Adipocyte (in vitro differentiated cells): ENCODE measurements around the gene ASB8.

Experiments used
- DNase-seq: peaks from one replicate; pipeline ENCODE4 v3.0.0-alpha.2; 2015; ENCODE audit warnings: low read depth
- H3K27me3 ChIP-seq: replicated peaks from 2 replicates; pipeline ENCODE4 v1.7.0; 2013; ENCODE audit warnings: mild to moderate bottlenecking, low read length, moderate library complexity; ENCODE audit not compliant: control insufficient read depth, insufficient read depth
- H3K36me3 ChIP-seq: 2 replicates; pipeline ENCODE4 v1.7.0; 2013; ENCODE audit warnings: low read length, mild to moderate bottlenecking, moderate library complexity; ENCODE audit not compliant: control insufficient read depth, insufficient read depth, severe bottlenecking
- H3K4me1 ChIP-seq: 2 replicates; pipeline ENCODE4 v1.7.0; 2013; ENCODE audit warnings: mild to moderate bottlenecking, low read length, moderate library complexity; ENCODE audit not compliant: control insufficient read depth, insufficient read depth
- H3K4me3 ChIP-seq: 2 replicates; pipeline ENCODE4 v1.7.0; 2013; ENCODE audit warnings: mild to moderate bottlenecking, low read length, moderate library complexity
- H3K9ac ChIP-seq: 2 replicates; pipeline ENCODE4 v1.7.0; 2013; ENCODE audit warnings: mild to moderate bottlenecking, low read length, moderate library complexity
- H3K9me3 ChIP-seq: 2 replicates; pipeline ENCODE4 v1.7.0; 2013; ENCODE audit warnings: mild to moderate bottlenecking, low read length, moderate library complexity; ENCODE audit not compliant: control insufficient read depth

The ASB8 gene

GRCh38 chr12:48157018-48157888, at the start of gene ASB8:
Gene ASB8, minus strand, starts transcription at chr12:48157515. Its CDS starts 4,019 bp downstream, at chr12:48153496.
- Histone ChIP-seq H3K4me1 (peaks cover 28% of the 10 kb centered on the region), H3K36me3 (peaks cover 14% of the 10 kb centered on the region), H3K9me3 (no peaks in the 10 kb centered on the region), H3K27me3 (peaks cover 5% of the 10 kb centered on the region), H3K4me3 (peak within 1 kb of the TSS; percentile 98), H3K9ac (peak within 1 kb of the TSS; percentile 93)
- peak; percentile 100 for DNase-seq

- no peaks in the 10 kb centered on the region for H3K27me3 ChIP-seq
- no peak within 1 kb of the TSS for H3K9ac ChIP-seq
- DNase-seq: no peak
- peaks cover 3% of the 10 kb centered on the region for H3K36me3 ChIP-seq
- H3K4me3 ChIP-seq: no peak within 1 kb of the TSS
- peaks cover 19% of the 10 kb centered on the region for H3K4me1 ChIP-seq
- H3K9me3 ChIP-seq: peaks cover 14% of the 10 kb centered on the region
Measured at GRCh38 chr12:48203192-48203591, 45.9 kb upstream of the ASB8 start, which contains the start of gene OR10AD1. Gene OR10AD1, minus strand, starts transcription at chr12:48203292. Its CDS starts 0 bp downstream, at chr12:48203292.

GRCh38 chr12:48202766-48203165, 45.5 kb upstream of the ASB8 start:
- Histone ChIP-seq H3K36me3 (peaks cover 3% of the 10 kb centered on the region), H3K4me1 (peaks cover 20% of the 10 kb centered on the region), H3K9ac (no peak overlapping the region), H3K27me3 (no peaks in the 10 kb centered on the region), H3K9me3 (peaks cover 14% of the 10 kb centered on the region), H3K4me3 (no peak overlapping the region)
- DNase-seq: no peak

- Histone ChIP-seq H3K27me3 (no peaks in the 10 kb centered on the region), H3K4me3 (no peak overlapping the region), H3K36me3 (peaks cover 3% of the 10 kb centered on the region), H3K4me1 (peaks cover 28% of the 10 kb centered on the region), H3K9me3 (peaks cover 5% of the 10 kb centered on the region), H3K9ac (no peak overlapping the region)
- DNase-seq: no peak
Measured at GRCh38 chr12:48201516-48201915, 44.2 kb upstream of the ASB8 start.

GRCh38 chr12:48201091-48201490, 43.8 kb upstream of the ASB8 start:
- no peak for DNase-seq
- Histone ChIP-seq H3K9me3 (peaks cover under 1% of the 10 kb centered on the region), H3K4me1 (peaks cover 28% of the 10 kb centered on the region), H3K9ac (no peak overlapping the region), H3K4me3 (no peak overlapping the region), H3K36me3 (no peaks in the 10 kb centered on the region), H3K27me3 (no peaks in the 10 kb centered on the region)

- Histone ChIP-seq H3K4me3 (peak overlapping the region; percentile 96), H3K27me3 (no peaks in the 10 kb centered on the region)
Measured at GRCh38 chr12:48199774-48200221, 42.5 kb upstream of the ASB8 start.

GRCh38 chr12:48198985-48199384, 41.7 kb upstream of the ASB8 start:
- peak overlapping the region; percentile 96 for H3K4me3 ChIP-seq
- no peaks in the 10 kb centered on the region for H3K36me3 ChIP-seq
- no peaks in the 10 kb centered on the region for H3K27me3 ChIP-seq
- DNase-seq: no peak
- peaks cover 40% of the 10 kb centered on the region for H3K4me1 ChIP-seq
- no peaks in the 10 kb centered on the region for H3K9me3 ChIP-seq
- peak overlapping the region; percentile 96 for H3K9ac ChIP-seq

More at GRCh38 chr12:48199774-48200221, 42.5 kb upstream of the ASB8 start:
- peak; percentile 56 for DNase-seq
- H3K36me3 ChIP-seq: no peaks in the 10 kb centered on the region
- no peaks in the 10 kb centered on the region for H3K9me3 ChIP-seq
- peak overlapping the region; percentile 34 for H3K9ac ChIP-seq
- peaks cover 35% of the 10 kb centered on the region for H3K4me1 ChIP-seq

GRCh38 chr12:48198672-48198971, 41.3 kb upstream of the ASB8 start:
- Histone ChIP-seq H3K4me3 (peak overlapping the region; percentile 96), H3K27me3 (no peaks in the 10 kb centered on the region), H3K9me3 (no peaks in the 10 kb centered on the region), H3K9ac (peak overlapping the region; percentile 96), H3K4me1 (peaks cover 40% of the 10 kb centered on the region), H3K36me3 (no peaks in the 10 kb centered on the region)
- DNase-seq: peak; percentile 44

- Histone ChIP-seq H3K36me3 (no peaks in the 10 kb centered on the region), H3K9me3 (no peaks in the 10 kb centered on the region), H3K27me3 (no peaks in the 10 kb centered on the region), H3K4me3 (peak overlapping the region; percentile 96), H3K9ac (peak overlapping the region; percentile 96), H3K4me1 (peaks cover 40% of the 10 kb centered on the region)
- DNase-seq: peak; percentile 92
Measured at GRCh38 chr12:48197971-48198671, 40.8 kb upstream of the ASB8 start.

GRCh38 chr12:48197549-48197970, 40.2 kb upstream of the ASB8 start:
- Histone ChIP-seq H3K9me3 (no peaks in the 10 kb centered on the region), H3K4me3 (peak overlapping the region; percentile 96), H3K36me3 (no peaks in the 10 kb centered on the region), H3K4me1 (peaks cover 40% of the 10 kb centered on the region), H3K27me3 (no peaks in the 10 kb centered on the region), H3K9ac (peak overlapping the region; percentile 96)
- peak; percentile 61 for DNase-seq

- Histone ChIP-seq H3K27me3 (no peaks in the 10 kb centered on the region), H3K36me3 (no peaks in the 10 kb centered on the region), H3K9ac (no peak overlapping the region)
Measured at GRCh38 chr12:48194799-48195201, 37.5 kb upstream of the ASB8 start.

More at GRCh38 chr12:48194799-48195201, 37.5 kb upstream of the ASB8 start:
- Histone ChIP-seq H3K4me3 (peak overlapping the region; percentile 21), H3K9me3 (no peaks in the 10 kb centered on the region), H3K4me1 (peaks cover 36% of the 10 kb centered on the region)
- peak; percentile 61 for DNase-seq
